ENCODE results near the gene TRIOBP.

GRCh38 chr22:37763012-37763411 is 66.2 kb downstream of the TRIOBP start:
- TF ChIP-seq CTCF (IDR thresholded peaks at IDR 0.05): no peak
- no peak for TF ChIP-seq POLR2A (IDR thresholded peaks at IDR 0.05)
- TF ChIP-seq POLR2AphosphoS5 (IDR thresholded peaks at IDR 0.05): no peak
- no peak for TF ChIP-seq EP300 (IDR thresholded peaks at IDR 0.05)

Measured in suprapubic skin (tissue), 4 donors.